HEK293 (cell line): Measurements from ENCODE around the gene DLK2.
A peak's percentile ranks its signal among the peaks of the same experiment; 100 is the strongest.
"Not testable (repeated sequence)": the region's sequence is repeated elsewhere in the genome, so short reads cannot be mapped to it uniquely, and the experiment has no call there.

ENCODE experiments used
- CTCF ChIA-PET: fragments of 350-600 bp; formaldehyde crosslinking; extraction: SDS; loops from one replicate; lab custom pipeline; 2021; ENCODE audit warnings: antibody characterized with exemption; lab: Yijun Ruan, JAX
- POLR2A ChIA-PET: fragments of 300-600 bp; formaldehyde crosslinking; extraction: SDS; loops from one replicate; lab custom pipeline; 2020; ENCODE audit warnings: antibody characterized with exemption, inconsistent platforms; lab: Yijun Ruan, JAX
- H3K27ac ChIP-seq: fragments of 200-500 bp; sonication (Bioruptor generic); 2 replicates; pipeline ENCODE4 v1.5.1; 2014; ENCODE audit warnings: low read depth, low read length, control low read depth, inconsistent platforms; ENCODE audit errors: extremely low read depth
- H3K36me3 ChIP-seq, 2 experiments: fragments of 200-500 bp in 1 of 2; sonication (Bioruptor generic) in 1 of 2; 1 replicate in 1 of 2; 2 replicates in 1 of 2; pipeline ENCODE4 v1.5.1; 2014 to 2017; ENCODE audit warnings: inconsistent platforms in 2 of 2, low read length in 2 of 2; ENCODE audit not compliant: control insufficient read depth in 2 of 2, insufficient read depth in 1 of 2
- H3K4me1 ChIP-seq: fragments of 200-500 bp; sonication (Bioruptor generic); 2 replicates; pipeline ENCODE4 v1.5.1; 2014; ENCODE audit warnings: mild to moderate bottlenecking, low read length, inconsistent platforms; ENCODE audit not compliant: control insufficient read depth, insufficient read depth
- H3K4me3 ChIP-seq: 2 replicates; pipeline ENCODE4 v1.5.1; 2011; ENCODE audit warnings: low read depth, mild to moderate bottlenecking, control low read depth, low read length, moderate library complexity
- H3K9me3 ChIP-seq: fragments of 200-500 bp; sonication (Bioruptor generic); 2 replicates; pipeline ENCODE4 v1.5.1; 2014; ENCODE audit warnings: low read depth, low read length, inconsistent platforms; ENCODE audit not compliant: control insufficient read depth, insufficient read depth
- HOXA7 ChIP-seq: sonication (generic); formaldehyde crosslinking; IDR thresholded peaks from 2 replicates; pipeline ENCODE4 v1.8.1; 2022; ENCODE audit warnings: missing genetic modification reagents, borderline replicate concordance
- HOXD13 ChIP-seq: sonication (generic); formaldehyde crosslinking; IDR thresholded peaks from 2 replicates; pipeline ENCODE4 v1.8.0; 2022; ENCODE audit warnings: missing genetic modification reagents, borderline replicate concordance
- ZBTB17 ChIP-seq: fragments of 450-650 bp; formaldehyde crosslinking; IDR thresholded peaks from 2 replicates; pipeline ENCODE4 v1.5.1; 2016; ENCODE audit warnings: missing biosample characterization, missing genetic modification characterization
- ZBTB21 ChIP-seq: fragments of 450-650 bp; formaldehyde crosslinking; IDR thresholded peaks from 2 replicates; pipeline ENCODE4 v1.5.1; 2017; ENCODE audit warnings: missing biosample characterization, missing genetic modification characterization
- ZEB2 ChIP-seq: fragments of 450-650 bp; formaldehyde crosslinking; IDR thresholded peaks from 2 replicates; pipeline ENCODE4 v1.5.1; 2016; ENCODE audit warnings: missing biosample characterization, missing genetic modification characterization
- ZNF2 ChIP-seq: fragments of 450-650 bp; formaldehyde crosslinking; IDR thresholded peaks from 2 replicates; pipeline ENCODE4 v1.5.1; 2016; ENCODE audit warnings: missing biosample characterization, missing genetic modification characterization
- ZNF23 ChIP-seq: fragments of 450-650 bp; formaldehyde crosslinking; IDR thresholded peaks from 2 replicates; pipeline ENCODE4 v1.5.1; 2016; ENCODE audit warnings: missing biosample characterization, missing genetic modification characterization, borderline replicate concordance
- ZNF311 ChIP-seq: fragments of 450-650 bp; formaldehyde crosslinking; IDR thresholded peaks from 2 replicates; pipeline ENCODE4 v1.5.1; 2017; ENCODE audit warnings: missing biosample characterization, missing genetic modification characterization, borderline replicate concordance
- ZNF529 ChIP-seq: fragments of 450-650 bp; formaldehyde crosslinking; IDR thresholded peaks from 2 replicates; pipeline ENCODE4 v1.5.1; 2017; ENCODE audit warnings: missing genetic modification characterization, missing biosample characterization; ENCODE audit not compliant: insufficient replicate concordance
- ZNF600 ChIP-seq: fragments of 450-650 bp; formaldehyde crosslinking; IDR thresholded peaks from 2 replicates; pipeline ENCODE4 v1.5.1; 2016; ENCODE audit warnings: missing biosample characterization, missing genetic modification characterization
- ZNF623 ChIP-seq: fragments of 450-650 bp; formaldehyde crosslinking; IDR thresholded peaks from 2 replicates; pipeline ENCODE4 v1.5.1; 2016; ENCODE audit warnings: missing biosample characterization, missing genetic modification characterization
- ZNF830 ChIP-seq: fragments of 450-650 bp; IDR thresholded peaks from 2 replicates; pipeline ENCODE4 v1.5.0; 2018; ENCODE audit warnings: missing biosample characterization, missing genetic modification characterization, low read depth, mild to moderate bottlenecking, moderate library complexity
- ZNF843 ChIP-seq: fragments of 450-650 bp; formaldehyde crosslinking; IDR thresholded peaks from 2 replicates; pipeline ENCODE4 v1.5.1; 2016; ENCODE audit warnings: missing biosample characterization, missing genetic modification characterization
- ZXDB ChIP-seq: fragments of 450-650 bp; formaldehyde crosslinking; IDR thresholded peaks from 2 replicates; pipeline ENCODE4 v1.5.1; 2016; ENCODE audit warnings: missing biosample characterization, missing genetic modification characterization
- TF ChIP-seq, protein P1 (sequence below): fragments of 450-650 bp; IDR thresholded peaks from 2 replicates; pipeline ENCODE4 v1.5.1; 2018; ENCODE audit warnings: missing biosample characterization, missing genetic modification characterization
- TF ChIP-seq, protein P2 (sequence below): fragments of 450-650 bp; formaldehyde crosslinking; IDR thresholded peaks from 2 replicates; pipeline ENCODE4 v1.5.1; 2016; ENCODE audit warnings: missing biosample characterization, missing genetic modification characterization
- TF ChIP-seq, protein P3 (sequence below): fragments of 450-650 bp; formaldehyde crosslinking; IDR thresholded peaks from 2 replicates; pipeline ENCODE4 v1.5.1; 2016; ENCODE audit warnings: missing biosample characterization, missing genetic modification characterization
- TF ChIP-seq, protein P4 (sequence below): fragments of 450-650 bp; formaldehyde crosslinking; IDR thresholded peaks from 2 replicates; pipeline ENCODE4 v1.5.1; 2016; ENCODE audit warnings: missing biosample characterization, missing genetic modification characterization

DLK2 gene

DNA sequence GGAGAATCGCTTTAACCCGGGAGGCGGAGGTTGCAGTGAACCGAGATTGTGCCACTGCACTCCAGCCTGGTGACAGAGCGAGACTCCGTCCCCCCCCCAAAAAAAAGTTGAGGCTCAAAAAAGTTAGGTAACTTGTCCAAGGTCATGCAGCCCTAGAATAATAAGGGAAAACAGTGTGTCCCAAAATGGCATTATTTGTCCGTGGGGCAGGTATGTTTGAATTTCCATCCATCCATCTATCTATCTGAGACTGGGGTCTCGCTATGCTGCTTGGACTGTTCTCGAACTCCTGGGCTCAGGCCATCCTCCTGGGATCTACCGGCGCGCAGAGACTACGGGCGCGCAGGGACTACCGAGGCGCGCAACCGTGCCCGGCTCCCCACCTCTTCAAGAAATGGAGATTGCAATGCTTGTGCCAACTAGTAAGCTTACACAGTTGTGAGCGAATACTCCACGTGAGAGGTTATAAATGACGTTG, 28.4 kb downstream of the DLK2 start:
- CTCF ChIA-PET = interaction anchor here (0.6 to 1.9 kb wide), 9 partner anchors 9 to 165 kb away, joined by 3 to 7 read pairs (median 4); no protein-coding TSS in a partner anchor
- peak overlapping the region; percentile 92 for H3K4me3 ChIP-seq

DNA sequence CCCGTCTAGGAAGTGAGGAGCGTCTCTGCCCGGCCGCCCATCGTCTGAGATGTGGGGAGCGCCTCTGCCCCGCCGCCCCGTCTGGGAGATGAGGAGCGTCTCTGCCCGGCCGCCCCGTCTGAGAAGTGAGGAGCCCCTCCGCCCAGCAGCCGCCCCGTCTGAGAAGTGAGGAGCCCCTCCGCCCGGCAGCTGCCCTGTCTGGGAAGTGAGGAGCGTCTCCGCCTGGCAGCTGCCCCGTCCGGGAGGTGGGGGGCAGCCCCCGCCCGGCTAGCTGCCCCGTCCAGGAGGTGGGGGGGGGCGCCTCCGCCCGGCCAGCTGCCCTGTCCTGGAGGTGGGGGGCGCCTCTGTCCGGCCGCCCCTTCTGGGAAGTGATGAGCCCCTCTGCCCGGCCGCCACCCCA, 30.3 kb downstream of the DLK2 start:
- H3K4me1 ChIP-seq, H3K9me3 ChIP-seq, H3K36me3 ChIP-seq, CTCF ChIA-PET, H3K4me3 ChIP-seq, H3K27ac ChIP-seq: not testable (repeated sequence)
- POLR2A ChIA-PET = interaction anchor here (1.2 kb wide), 1 partner anchor 174 kb away, joined by 3 read pairs; no protein-coding TSS in a partner anchor

More for the DNA sequence above, 28.4 kb downstream of the DLK2 start:
- Histone ChIP-seq H3K36me3 (peaks cover 2 to 7% of the 10 kb centered on the region in 2 experiments; a peak in 2 of 3 replicates), H3K27ac (peak overlapping the region; percentile 84), H3K9me3 (no peaks in the 10 kb centered on the region), H3K4me1 (peaks cover 7% of the 10 kb centered on the region; the same call in 1 of the 2 replicates)
- POLR2A ChIA-PET = interaction anchor here (0.8 to 2.6 kb wide), 15 partner anchors 9 to 106 kb away, joined by 3 to 28 read pairs (median 3); partner anchors contain the start of genes LRRC73, POLR1C, TJAP1 and YIPF3
- TF ChIP-seq ZBTB21 (tag by site-specific recombination) (peak; percentile 90; the same call in 1 of the 2 replicates), ZEB2 (tag by site-specific recombination) (no peak), ZNF529 (tag by site-specific recombination) (no peak), ZNF600 (tag by site-specific recombination) (peak; percentile 43; the same call in 1 of the 2 replicates), ZNF623 (tag by site-specific recombination) (0 out of 2 replicates have a peak, but pooled peaks have one; percentile 5), ZNF2 (tag by site-specific recombination) (peak; percentile 69; the same call in 1 of the 2 replicates)
- TF ChIP-seq, protein P1, sequence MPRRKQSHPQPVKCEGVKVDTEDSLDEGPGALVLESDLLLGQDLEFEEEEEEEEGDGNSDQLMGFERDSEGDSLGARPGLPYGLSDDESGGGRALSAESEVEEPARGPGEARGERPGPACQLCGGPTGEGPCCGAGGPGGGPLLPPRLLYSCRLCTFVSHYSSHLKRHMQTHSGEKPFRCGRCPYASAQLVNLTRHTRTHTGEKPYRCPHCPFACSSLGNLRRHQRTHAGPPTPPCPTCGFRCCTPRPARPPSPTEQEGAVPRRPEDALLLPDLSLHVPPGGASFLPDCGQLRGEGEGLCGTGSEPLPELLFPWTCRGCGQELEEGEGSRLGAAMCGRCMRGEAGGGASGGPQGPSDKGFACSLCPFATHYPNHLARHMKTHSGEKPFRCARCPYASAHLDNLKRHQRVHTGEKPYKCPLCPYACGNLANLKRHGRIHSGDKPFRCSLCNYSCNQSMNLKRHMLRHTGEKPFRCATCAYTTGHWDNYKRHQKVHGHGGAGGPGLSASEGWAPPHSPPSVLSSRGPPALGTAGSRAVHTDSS = no peak
- TF ChIP-seq, protein P2, sequence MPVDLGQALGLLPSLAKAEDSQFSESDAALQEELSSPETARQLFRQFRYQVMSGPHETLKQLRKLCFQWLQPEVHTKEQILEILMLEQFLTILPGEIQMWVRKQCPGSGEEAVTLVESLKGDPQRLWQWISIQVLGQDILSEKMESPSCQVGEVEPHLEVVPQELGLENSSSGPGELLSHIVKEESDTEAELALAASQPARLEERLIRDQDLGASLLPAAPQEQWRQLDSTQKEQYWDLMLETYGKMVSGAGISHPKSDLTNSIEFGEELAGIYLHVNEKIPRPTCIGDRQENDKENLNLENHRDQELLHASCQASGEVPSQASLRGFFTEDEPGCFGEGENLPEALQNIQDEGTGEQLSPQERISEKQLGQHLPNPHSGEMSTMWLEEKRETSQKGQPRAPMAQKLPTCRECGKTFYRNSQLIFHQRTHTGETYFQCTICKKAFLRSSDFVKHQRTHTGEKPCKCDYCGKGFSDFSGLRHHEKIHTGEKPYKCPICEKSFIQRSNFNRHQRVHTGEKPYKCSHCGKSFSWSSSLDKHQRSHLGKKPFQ (tag by site-specific recombination) = no peak
- TF ChIP-seq, protein P3, sequence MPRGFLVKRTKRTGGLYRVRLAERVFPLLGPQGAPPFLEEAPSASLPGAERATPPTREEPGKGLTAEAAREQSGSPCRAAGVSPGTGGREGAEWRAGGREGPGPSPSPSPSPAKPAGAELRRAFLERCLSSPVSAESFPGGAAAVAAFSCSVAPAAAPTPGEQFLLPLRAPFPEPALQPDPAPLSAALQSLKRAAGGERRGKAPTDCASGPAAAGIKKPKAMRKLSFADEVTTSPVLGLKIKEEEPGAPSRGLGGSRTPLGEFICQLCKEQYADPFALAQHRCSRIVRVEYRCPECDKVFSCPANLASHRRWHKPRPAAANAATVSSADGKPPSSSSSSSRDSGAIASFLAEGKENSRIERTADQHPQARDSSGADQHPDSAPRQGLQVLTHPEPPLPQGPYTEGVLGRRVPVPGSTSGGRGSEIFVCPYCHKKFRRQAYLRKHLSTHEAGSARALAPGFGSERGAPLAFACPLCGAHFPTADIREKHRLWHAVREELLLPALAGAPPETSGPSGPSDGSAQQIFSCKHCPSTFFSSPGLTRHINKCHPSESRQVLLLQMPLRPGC = 0 out of 2 replicates have a peak, but pooled peaks have one; percentile 20

DNA sequence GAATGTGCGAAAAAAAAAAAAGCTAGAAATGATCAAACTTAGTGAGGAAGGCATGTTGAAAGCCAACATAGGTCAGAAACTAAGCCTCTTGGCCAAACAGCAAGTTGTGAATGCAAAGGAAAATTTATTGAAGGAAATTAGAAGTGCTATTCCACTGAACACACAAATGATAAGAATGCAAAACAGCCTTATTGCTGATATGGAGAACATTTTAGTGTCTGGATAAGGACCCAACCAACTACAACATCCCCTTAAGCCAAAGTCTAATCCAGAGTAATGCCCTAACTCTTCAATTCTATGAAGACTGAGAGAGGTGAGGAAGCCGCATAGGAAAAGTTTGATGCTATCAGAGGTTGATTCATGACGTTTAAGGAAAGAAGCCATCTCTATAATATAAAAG, 33.5 kb downstream of the DLK2 start:
- no peak overlapping the region for H3K4me3 ChIP-seq
- POLR2A ChIA-PET = interaction anchor here (0.6 kb wide), 1 partner anchor 198 kb away, joined by 3 read pairs; no protein-coding TSS in a partner anchor
- no peaks in the 10 kb centered on the region for H3K9me3 ChIP-seq
- no peak overlapping the region for H3K27ac ChIP-seq
- 0 out of 2 replicates have a peak, but pooled peaks have one; percentile 27 for TF ChIP-seq ZBTB17 (tag by site-specific recombination)
- no peak for TF ChIP-seq ZEB2 (tag by site-specific recombination)
- TF ChIP-seq, all 188 proteins: peak for 1
- H3K4me1 ChIP-seq = no peaks in the 10 kb centered on the region
- CTCF ChIA-PET = interaction anchor here (0.6 to 0.7 kb wide), 2 partner anchors 59 to 120 kb away, joined by 3 read pairs; no protein-coding TSS in a partner anchor
- no peaks in the 10 kb centered on the region for H3K36me3 ChIP-seq

DNA sequence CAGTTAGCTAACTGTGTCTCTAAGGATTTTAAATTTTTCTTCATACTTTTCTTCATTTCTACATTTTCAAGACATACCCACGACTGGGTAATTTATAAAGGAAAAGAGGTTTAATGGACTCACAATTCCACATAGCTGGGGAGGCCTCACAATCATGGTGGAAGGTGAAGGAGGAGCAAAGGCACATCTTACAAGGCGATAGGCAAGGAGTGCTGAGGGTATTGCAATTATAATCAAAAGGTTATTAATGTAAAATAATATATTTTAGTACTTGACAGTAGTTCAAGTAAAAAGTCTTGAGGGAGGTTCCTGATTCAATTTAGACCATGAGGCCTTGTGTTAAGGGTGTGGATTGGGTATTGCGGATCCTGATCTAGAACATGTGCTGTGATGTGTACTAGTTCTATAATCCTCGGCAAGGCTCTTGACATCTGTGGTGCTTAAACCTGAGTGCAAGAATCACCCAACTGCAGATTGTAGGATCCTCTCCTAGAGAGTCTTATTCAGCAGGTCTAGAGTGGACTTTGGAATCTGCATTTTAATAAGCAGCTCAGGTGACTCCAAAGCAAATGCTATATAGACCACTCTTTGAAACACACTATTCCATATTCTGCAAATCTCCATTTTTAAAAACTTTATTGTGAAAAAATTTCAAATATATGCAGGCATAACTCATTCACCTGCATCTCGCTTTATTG, 35.2 kb downstream of the DLK2 start:
- POLR2A ChIA-PET = no interaction called here
- Histone ChIP-seq H3K36me3 (no peaks in the 10 kb centered on the region), H3K4me3 (no peak overlapping the region), H3K27ac (no peak overlapping the region), H3K4me1 (no peaks in the 10 kb centered on the region), H3K9me3 (no peaks in the 10 kb centered on the region)
- CTCF ChIA-PET = no interaction called here
- no peak for TF ChIP-seq ZNF311
- TF ChIP-seq, protein P4, sequence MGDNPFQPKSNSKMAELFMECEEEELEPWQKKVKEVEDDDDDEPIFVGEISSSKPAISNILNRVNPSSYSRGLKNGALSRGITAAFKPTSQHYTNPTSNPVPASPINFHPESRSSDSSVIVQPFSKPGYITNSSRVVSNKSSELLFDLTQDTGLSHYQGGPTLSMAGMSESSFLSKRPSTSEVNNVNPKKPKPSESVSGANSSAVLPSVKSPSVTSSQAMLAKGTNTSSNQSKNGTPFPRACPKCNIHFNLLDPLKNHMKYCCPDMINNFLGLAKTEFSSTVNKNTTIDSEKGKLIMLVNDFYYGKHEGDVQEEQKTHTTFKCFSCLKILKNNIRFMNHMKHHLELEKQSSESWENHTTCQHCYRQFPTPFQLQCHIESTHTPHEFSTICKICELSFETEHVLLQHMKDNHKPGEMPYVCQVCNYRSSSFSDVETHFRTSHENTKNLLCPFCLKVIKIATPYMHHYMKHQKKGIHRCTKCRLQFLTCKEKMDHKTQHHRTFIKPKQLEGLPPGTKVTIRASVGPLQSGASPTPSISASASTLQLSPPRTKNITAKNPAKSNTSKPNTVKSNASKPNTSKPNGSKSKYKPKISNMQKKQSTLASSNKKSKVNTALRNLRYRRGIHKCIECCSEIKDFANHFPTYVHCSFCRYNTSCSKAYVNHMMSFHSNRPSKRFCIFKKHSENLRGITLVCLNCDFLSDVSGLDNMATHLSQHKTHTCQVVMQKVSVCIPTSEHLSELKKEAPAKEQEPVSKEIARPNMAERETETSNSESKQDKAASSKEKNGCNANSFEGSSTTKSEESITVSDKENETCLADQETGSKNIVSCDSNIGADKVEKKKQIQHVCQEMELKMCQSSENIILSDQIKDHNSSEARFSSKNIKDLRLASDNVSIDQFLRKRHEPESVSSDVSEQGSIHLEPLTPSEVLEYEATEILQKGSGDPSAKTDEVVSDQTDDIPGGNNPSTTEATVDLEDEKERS (tag by site-specific recombination) = no peak
- TF ChIP-seq ZNF2 (tag by site-specific recombination) = no peak
- no peak for TF ChIP-seq ZNF830 (tag by site-specific recombination)
- no peak for TF ChIP-seq ZNF23
- no peak for TF ChIP-seq HOXD13 (CRISPR knock-in tag)
- no peak for TF ChIP-seq ZNF843 (tag by site-specific recombination)
- TF ChIP-seq ZXDB (tag by site-specific recombination) = no peak
- no peak for TF ChIP-seq HOXA7 (CRISPR knock-in tag)
